Erythroblast (primary cell): Measurements from ENCODE around the gene GTF3C1.
"Not testable (repeated sequence)": the region's sequence is repeated elsewhere in the genome, so short reads cannot be mapped to it uniquely, and the experiment has no call there.

Experiments
- DNase-seq, 2 experiments: peaks; one replicate each; lab custom pipeline; 2025; lab: John Stamatoyannopoulos, UW
- GATA1 ChIP-seq: IDR thresholded peaks from 2 replicates; pipeline ENCODE4 v1.6.1; 2011; ENCODE audit warnings: low read depth, mild to moderate bottlenecking, control low read depth, low read length, moderate library complexity
- POLR2A ChIP-seq: IDR thresholded peaks from 2 replicates; pipeline ENCODE4 v1.6.1; 2011; ENCODE audit warnings: mild to moderate bottlenecking, low read length

Gene GTF3C1

GRCh38 chr16:27582883-27583282 is 33.2 kb upstream of the GTF3C1 start:
- TF ChIP-seq POLR2A (no peak), GATA1 (no peak)
- no peak for DNase-seq

- no peak for DNase-seq
- TF ChIP-seq GATA1 (no peak), POLR2A (no peak)
Measured at GRCh38 chr16:27579087-27579980, 29.6 kb upstream of the GTF3C1 start.

- no peak for TF ChIP-seq POLR2A
- TF ChIP-seq GATA1: no peak
Measured at GRCh38 chr16:27576729-27577128, 27.0 kb upstream of the GTF3C1 start.

GRCh38 chr16:27572711-27573110 is 23.0 kb upstream of the GTF3C1 start:
- no peak for TF ChIP-seq POLR2A
- no peak for TF ChIP-seq GATA1
- DNase-seq: no peak

More at GRCh38 chr16:27576729-27577128, 27.0 kb upstream of the GTF3C1 start:
- no peak for DNase-seq

GRCh38 chr16:27571433-27572326 is 22.0 kb upstream of the GTF3C1 start:
- no peak for TF ChIP-seq GATA1
- no peak for TF ChIP-seq POLR2A
- no peak for DNase-seq

- not testable (repeated sequence) for DNase-seq
Measured at GRCh38 chr16:27570986-27571385, 21.3 kb upstream of the GTF3C1 start.

GRCh38 chr16:27568077-27568476 is 18.4 kb upstream of the GTF3C1 start:
- TF ChIP-seq POLR2A: no peak
- TF ChIP-seq GATA1: no peak
- no peak for DNase-seq

GRCh38 chr16:27566417-27566816 is 16.7 kb upstream of the GTF3C1 start:
- TF ChIP-seq GATA1 (no peak), POLR2A (no peak)
- DNase-seq: no peak

- no peak for TF ChIP-seq POLR2A
- no peak for TF ChIP-seq GATA1
Measured at GRCh38 chr16:27564224-27564623, 14.5 kb upstream of the GTF3C1 start.

GRCh38 chr16:27561216-27561615 is 11.5 kb upstream of the GTF3C1 start:
- DNase-seq: no peak
- TF ChIP-seq GATA1 (no peak), POLR2A (no peak)

More at GRCh38 chr16:27564224-27564623, 14.5 kb upstream of the GTF3C1 start:
- no peak for DNase-seq

GRCh38 chr16:27558932-27559331 is 9.2 kb upstream of the GTF3C1 start:
- DNase-seq: no peak
- TF ChIP-seq POLR2A: no peak
- no peak for TF ChIP-seq GATA1

GRCh38 chr16:27558434-27558833 is 8.7 kb upstream of the GTF3C1 start:
- DNase-seq: no peak
- TF ChIP-seq GATA1 (no peak), POLR2A (no peak)

GRCh38 chr16:27556471-27556870 is 6.8 kb upstream of the GTF3C1 start:
- no peak for DNase-seq
- TF ChIP-seq GATA1 (no peak), POLR2A (no peak)

GRCh38 chr16:27551036-27551435 is 1.3 kb upstream of the GTF3C1 start:
- TF ChIP-seq GATA1 (no peak), POLR2A (no peak)
- no peak for DNase-seq
